Epithelial cell of proximal tubule (primary cell): Measurements from ENCODE around the gene TYMS. TPM values are rescaled to one million over a fixed set of nuclear protein-coding genes. Genes with fewer than 3 reads are reported as not detected.

Source experiments
- DNase-seq: peaks from one replicate; pipeline ENCODE4 v3.0.0-alpha.2; 2011; ENCODE audit warnings: low read depth
- H3K4me3 ChIP-seq: 2 replicates; pipeline ENCODE4 v1.5.1; 2011; ENCODE audit warnings: low read depth, mild to moderate bottlenecking, low read length
- CTCF ChIP-seq: conservative IDR thresholded peaks from 2 replicates; pipeline ENCODE4 v1.5.1; 2012; ENCODE audit warnings: low read depth, mild to moderate bottlenecking, low read length
- total RNA-seq: library from RNA; depleted of rRNA; stranded (reverse); fragments of >200 nt; gene quantifications from 2 replicates; pipeline ENCODE4 v1.2.3, GENCODE V29; 2015

TYMS gene
- total RNA-seq, 1 donor from 2014 or later, result 65.6 TPM

DNA sequence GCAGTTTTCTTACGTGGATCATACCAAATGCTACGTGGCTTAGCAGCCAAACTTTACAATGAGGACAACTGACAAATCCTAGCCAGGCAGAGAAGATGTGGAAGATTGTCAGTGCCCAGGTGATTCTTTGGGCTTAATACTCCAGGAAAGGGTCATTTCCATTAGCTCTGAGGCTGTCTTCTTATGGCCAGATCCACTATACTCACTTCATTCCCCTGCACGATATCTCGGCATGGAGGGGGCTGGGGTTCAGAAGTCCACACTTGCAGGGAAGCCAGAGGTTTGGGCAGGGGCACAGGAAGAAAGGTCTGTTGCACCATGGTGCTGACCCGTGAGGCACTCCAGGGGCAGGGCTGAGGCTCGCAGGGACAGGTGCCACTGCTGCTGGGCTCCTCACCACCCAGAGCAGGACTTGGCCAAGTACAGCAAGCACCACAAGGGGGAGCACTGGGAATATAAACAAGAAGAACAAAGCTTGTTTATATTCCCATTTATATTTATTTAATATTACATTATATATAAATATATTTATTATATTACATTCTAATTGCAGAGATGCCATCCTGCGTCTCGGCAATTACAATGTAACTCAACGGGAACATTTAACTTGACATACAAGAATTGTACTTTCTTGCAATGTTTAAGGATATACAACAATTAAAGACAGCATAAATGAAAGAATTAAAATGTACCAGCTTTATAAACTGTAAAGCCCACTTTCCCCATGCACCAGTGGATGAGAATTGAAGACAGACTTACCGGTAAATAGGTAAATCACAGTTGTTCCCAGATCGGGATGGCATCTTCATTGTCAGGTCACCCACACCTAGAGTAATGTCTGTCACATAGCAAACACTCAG is 33.5 kb upstream of the TYMS start:
- TF ChIP-seq CTCF, result peak; percentile 77
- DNase-seq, result peak; percentile 26
- no peak overlapping the region for H3K4me3 ChIP-seq

DNA sequence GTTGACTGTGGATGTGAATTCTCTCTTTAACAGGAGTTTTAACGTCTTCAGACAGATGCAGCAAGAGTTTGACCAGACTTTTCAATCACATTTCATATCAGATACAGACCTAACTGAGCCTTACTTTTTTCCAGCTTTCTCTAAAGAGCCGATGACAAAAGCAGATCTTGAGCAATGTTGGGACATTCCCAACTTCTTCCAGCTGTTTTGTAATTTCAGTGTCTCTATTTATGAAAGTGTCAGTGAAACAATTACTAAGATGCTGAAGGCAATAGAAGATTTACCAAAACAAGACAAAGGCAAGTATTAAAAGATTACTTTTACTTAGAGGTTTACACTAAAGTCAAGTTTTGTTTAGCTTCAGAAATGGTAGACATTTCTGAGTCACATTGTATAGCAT is 30.2 kb upstream of the TYMS start:
- DNase-seq, result no peak
- TF ChIP-seq CTCF, result no peak
- H3K4me3 ChIP-seq, result no peak overlapping the region

GRCh38 chr18:629269-630150 is 27.9 kb upstream of the TYMS start:
- TF ChIP-seq CTCF, result no peak
- no peak overlapping the region for H3K4me3 ChIP-seq
- DNase-seq, result no peak

GRCh38 chr18:631560-631959 is 25.9 kb upstream of the TYMS start:
- DNase-seq, result no peak
- H3K4me3 ChIP-seq, result no peak overlapping the region
- TF ChIP-seq CTCF, result no peak

DNA sequence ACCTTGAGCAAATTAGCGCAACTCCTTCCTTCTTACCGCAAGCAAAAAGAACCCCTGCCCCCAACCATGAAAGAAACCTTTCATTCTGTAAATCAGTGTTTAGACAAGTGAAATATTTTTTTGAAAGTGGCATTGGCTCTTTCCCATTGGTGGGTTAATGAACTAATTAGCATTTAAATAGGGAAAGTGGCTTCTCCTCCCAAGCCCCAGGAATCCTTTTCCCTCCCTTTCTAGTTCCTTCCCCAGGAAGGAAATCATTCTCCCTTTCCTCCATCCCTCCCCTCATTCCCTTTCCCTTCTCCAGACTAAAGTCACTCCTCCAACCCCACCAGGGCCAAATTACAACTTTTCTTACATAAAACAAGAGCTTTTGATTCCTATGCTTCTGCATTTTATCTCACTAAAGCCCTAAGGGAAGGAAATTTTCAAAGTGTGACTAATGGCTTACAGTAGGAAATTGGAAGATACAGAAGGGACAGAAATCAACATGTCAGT is 22.9 kb upstream of the TYMS start:
- DNase-seq, result no peak
- H3K4me3 ChIP-seq, result no peak overlapping the region
- no peak for TF ChIP-seq CTCF

DNA sequence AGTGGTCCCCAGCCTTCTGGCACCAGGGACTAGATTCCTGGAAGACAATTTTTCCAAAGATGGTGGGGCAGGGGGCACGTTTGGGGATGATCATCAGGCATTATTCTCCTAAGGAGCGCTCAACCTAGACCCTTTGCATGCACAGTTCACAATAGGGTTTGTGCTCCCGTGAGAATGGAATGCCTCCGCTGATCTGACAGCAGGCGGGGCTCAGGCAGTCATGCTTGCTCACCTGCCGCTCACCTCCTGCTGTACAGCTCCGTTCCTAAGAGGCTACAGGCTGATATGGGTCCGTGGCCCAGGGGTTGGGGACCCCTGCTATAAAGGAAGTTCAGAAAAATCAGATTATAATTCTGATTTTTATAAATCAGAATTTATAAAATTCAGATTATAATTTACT is 22.3 kb upstream of the TYMS start:
- H3K4me3 ChIP-seq, result no peak overlapping the region
- no peak for DNase-seq
- no peak for TF ChIP-seq CTCF
